ENCODE data around the gene RARB.

GRCh38 chr3:25558796-25559195, 130.7 kb downstream of the RARB start:
- TF ChIP-seq CTCF (IDR thresholded peaks at IDR 0.05) (no peak), EP300 (IDR thresholded peaks at IDR 0.05) (no peak), POLR2AphosphoS5 (IDR thresholded peaks at IDR 0.05) (no peak)

Data from stomach (tissue), 4 donors.